Hematopoietic multipotent progenitor cell (in vitro differentiated cells): ENCODE data around the gene GMEB2. TPM values are rescaled to one million over a fixed set of nuclear protein-coding genes. Genes with fewer than 3 reads are reported as not detected.
"Not testable (repeated sequence)": the region's sequence is repeated elsewhere in the genome, so short reads cannot be mapped to it uniquely, and the experiment has no call there.

Experiments
- DNase-seq, 3 donors: peaks; one replicate each; pipeline ENCODE4 v3.0.0-alpha.2; 2011 to 2015; ENCODE audit warnings: low read depth in 2 of 3, low spot score in 2 of 3
- total RNA-seq: library from RNA; depleted of rRNA; stranded (reverse); fragments of >200 nt; gene quantifications from one replicate; pipeline ENCODE4 v1.2.3, GENCODE V29; 2012

Gene GMEB2, protein sequence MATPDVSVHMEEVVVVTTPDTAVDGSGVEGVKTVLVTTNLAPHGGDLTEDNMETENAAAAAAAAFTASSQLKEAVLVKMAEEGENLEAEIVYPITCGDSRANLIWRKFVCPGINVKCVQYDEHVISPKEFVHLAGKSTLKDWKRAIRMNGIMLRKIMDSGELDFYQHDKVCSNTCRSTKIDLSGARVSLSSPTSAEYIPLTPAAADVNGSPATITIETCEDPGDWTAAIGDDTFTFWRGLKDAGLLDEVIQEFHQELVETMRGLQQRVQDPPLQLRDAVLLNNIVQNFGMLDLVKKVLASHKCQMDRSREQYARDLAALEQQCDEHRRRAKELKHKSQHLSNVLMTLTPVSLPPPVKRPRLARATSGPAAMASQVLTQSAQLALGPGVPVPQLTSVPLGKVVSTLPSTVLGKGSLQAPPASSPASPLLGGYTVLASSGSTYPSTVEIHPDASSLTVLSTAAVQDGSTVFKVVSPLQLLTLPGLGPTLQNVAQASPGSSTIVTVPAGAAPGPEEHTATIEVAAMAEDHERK
- 11.8 TPM for total RNA-seq

DNA sequence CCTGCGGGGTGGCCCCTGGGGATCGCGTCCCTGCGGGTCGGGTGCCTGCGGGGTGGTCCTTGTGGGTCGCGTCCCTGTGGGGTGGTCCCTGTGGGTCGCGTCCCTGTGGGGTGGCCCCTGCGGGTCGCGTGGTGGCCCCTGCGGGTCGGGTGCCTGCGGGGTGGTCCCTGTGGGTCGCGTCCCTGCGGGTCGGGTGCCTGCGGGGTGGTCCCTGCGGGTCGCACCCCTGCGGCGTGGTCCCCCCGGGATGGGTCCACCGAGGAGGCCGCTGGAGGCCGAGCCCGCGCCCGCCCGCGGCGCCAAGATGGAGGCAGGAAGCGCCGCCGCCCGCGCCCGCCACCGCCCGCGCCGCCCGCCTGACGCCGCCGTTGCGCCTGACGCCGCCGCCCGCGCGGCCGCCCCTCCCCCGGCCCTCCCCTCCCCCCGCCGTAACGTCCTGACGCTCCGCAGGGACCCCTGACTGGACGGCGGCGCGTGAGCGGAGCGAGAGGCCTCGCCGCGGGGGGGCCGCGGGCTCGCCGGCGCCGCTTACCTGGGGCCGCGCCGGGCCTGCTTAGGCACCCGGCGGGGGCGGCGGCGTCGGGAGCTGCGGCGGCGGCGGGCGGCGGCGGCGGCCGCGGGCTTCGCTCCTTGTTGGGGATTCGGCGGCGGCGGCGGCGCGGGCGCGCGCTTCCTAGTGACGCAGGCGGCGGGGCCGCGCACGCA, at the start of gene GMEB2:
GMEB2 (minus strand) TSS at position 678 of the 705 bp plus-strand sequence. CDS start 7,704 bp downstream, outside the sequence.
- peak in 1 of 3 donors; percentile 62 for DNase-seq

DNA sequence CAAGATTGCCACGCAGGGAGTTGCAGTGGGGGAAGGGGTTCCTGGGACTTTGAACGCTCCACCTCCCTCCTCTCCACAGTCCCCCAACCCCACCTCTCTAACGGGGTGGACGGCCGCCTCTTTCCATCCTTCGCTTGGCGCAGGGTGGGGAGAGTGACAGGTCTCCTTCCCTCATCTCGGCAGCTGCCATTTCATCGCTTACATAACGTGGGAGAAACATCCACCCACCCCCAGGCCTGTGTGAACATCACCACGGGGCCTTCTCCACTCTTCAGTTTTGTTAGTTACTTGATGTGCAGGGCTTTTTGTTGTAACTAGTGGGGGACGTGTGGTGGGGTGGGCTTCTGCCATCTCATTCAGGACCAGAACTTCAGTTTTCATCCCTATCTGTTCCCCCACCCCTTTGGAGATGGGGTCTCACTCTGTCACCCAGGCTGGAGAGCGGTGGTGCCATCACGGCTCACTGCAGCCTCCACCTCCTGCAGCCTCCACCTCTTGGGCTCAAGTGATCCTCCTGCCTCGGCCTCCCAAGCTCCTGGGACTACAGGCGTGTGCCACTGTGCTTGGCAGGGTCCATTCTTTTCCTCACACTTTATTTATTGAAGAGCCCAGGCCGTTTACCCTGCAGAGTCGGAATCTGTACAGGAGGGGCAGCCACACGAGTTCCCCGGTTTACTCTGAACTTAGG, 48.9 kb upstream of the GMEB2 start:
- DNase-seq: no peak

DNA sequence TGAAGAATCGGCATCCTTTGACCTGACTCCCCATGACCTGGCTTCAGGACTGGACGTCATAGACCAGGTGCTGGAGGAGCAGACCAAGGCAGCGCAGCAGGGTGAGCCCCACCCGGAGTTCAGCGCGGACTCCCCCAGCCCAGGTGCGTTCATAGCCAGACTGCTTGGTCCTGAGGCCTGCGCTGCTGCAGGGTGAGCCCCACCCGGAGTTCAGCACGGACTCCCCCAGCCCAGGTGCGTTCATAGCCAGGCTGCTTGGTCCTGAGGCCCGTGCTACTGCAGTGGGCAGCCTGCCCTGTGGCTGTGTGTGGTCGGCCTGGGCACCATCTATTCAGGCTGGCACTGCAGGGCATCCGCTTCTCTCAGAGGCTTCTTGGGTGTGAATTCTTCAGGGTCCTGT, 47.0 kb upstream of the GMEB2 start:
- no peak for DNase-seq

DNA sequence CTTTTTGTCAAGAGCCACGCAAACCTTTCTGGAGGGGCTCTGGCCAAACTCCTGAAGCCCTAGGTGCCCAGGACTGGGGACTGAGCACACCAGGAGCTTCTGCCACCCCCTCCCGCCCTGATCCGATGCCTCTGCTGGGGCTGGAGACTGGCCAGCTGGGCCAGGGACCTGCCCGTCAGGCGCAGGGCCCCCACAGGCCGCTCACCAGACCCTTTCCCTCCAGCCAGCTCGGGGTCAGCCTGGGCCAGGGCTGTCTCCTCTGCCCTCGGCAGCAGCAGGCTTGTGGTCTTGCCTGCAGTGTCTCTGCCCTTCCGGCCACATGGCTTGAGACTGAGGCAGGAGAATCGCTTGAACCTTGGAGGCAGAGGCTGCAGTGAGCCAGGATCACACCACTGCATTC, 45.8 kb upstream of the GMEB2 start:
- no peak for DNase-seq

DNA sequence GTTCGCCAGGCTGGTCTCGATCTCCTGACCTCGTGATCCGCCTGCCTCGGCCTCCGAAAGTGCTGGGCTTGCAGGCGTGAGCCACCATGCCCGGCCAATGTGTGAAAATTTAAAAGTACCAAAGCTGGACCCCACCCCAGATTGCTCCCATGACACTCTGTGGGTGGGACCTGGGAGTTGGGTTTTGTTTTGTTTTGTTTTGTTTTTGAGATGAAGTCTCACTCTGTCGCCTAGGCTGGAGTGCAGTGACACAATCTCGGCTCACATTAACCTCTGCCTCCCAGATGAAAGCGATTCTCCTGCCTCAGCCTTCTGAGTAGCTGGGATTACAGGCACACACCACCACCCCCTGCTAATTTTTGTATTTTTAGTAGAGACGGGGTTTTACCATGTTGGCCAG, 44.8 kb upstream of the GMEB2 start:
- not testable (repeated sequence) for DNase-seq

DNA sequence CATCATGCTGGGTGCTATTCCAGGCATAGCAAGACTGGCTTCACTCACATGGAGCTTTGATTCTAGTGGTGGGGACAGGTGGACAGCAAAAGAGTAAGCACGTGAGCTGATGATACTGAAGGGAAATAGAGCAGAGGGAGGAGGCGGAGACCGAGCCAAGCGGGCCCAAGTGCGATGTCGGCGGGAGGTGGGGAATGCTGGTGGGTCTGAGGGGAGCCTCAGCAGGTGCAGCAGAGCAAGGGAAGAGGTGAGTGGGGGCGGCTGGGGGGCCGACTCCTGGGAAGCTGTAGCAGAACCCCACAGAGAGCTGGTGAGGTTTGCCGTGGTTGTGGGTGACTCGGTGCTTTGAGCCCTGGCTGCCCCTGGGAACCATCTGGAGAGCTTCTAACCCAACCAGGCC, 41.5 kb upstream of the GMEB2 start:
- DNase-seq: no peak

DNA sequence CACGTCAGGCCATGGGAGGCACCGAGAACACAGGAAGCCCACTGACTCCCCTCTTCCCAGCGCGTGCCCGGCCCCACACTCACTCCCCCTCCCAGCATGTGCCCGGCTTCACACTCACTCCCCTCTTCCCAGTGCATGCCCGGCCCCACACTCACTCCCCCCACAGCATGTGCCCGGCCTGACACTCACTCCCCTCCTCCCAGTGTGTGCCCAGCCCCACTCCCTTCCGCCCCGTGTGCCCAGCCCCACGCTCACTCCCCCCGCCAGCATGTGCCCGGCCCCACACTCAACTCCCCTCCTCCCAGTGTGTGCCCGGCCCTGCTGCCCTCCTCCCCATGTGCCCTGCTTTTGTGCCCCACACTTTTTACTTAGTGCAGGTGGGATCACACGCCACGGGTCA, 41.0 kb upstream of the GMEB2 start:
- no peak for DNase-seq

DNA sequence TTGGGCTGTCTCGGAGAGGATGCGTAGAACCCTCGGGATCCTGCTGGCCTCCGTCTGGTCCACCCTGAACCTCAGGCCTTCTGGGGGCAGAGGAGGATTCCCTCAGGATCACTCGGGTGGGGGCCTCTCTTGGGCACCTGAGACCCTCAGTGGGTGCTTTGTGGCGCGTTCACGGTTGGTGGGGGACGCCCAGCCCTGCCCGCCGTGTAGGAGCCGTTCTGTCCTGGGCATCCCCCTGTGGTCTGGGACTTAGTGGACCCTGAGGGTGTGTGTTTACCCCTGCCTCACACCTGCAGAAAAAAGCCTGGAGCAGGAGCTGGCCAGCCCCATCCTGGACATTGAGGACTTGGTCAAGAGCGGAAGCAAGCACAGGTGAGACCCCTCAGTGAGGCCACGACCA, 38.8 kb upstream of the GMEB2 start:
- no peak for DNase-seq

DNA sequence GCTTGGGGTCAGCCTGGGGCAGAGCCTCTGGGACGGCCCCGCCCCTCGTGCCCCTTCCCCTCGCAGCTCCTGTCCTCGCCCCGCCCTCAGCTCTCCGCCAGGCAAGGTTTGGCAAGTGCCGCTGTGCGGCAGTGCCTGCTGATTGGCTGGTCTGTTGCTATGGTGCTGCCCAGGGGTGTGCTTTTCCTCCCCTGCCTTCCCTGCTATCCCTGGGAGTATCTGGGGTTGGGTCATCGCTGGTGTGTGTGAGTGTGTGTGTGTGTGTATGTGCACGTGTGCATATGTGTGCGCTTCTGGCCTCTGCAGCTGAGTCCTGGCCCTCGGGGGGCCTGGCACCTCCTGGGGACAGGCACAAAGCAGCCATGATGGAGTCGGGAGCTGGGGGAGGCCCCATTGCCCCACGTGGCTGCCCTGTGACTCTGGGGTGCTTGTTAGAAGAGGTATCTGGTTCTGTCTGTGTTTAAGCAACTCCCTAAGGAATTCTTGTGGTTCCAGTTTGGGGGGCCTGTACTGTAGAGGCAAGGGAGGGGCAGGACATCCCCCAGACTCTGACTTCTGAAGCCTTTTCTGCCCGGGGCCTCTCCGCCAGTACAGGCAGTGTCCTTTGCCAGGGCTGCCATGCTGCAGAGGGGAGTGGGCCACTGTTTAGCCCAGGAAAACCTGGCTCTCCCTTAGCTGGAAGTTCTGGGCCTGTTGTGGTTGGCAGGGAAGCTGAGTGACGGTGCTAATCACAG, 38.1 kb upstream of the GMEB2 start:
- no peak for DNase-seq

DNA sequence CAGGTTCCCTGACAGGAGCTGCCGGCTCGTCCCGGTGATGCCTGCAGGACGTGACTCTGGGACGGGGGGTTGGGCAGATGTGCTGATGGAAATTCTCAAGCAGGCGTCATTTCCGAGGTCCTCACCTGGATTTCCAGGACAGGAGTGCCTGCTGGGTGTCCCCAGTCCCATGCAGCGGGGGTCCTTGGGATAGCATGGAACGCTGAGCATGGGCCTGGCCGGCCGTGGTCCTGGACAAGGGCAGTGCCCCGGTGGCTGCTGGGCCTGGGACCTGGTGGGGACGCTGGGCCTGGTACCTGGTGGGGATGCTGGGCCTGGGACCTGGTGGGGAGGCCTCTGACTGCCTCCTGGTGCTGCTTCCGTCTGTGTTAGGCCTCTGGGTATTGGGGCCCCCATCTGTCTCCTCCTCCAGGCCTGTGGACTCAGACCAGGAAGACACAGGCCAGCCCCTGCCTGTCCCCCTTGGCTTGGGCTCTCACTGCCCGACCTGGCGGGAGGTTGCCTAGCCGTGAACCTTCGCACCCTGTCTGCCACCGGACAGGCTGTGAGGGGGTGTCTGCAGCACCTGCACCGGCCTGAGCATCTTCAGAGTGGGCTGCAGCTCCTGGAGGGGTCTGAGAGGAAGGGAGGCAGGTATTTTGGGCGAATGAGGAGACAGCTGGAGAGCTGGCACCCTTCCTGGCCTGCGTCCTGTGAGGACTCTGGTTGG, 37.4 kb upstream of the GMEB2 start:
- no peak for DNase-seq

DNA sequence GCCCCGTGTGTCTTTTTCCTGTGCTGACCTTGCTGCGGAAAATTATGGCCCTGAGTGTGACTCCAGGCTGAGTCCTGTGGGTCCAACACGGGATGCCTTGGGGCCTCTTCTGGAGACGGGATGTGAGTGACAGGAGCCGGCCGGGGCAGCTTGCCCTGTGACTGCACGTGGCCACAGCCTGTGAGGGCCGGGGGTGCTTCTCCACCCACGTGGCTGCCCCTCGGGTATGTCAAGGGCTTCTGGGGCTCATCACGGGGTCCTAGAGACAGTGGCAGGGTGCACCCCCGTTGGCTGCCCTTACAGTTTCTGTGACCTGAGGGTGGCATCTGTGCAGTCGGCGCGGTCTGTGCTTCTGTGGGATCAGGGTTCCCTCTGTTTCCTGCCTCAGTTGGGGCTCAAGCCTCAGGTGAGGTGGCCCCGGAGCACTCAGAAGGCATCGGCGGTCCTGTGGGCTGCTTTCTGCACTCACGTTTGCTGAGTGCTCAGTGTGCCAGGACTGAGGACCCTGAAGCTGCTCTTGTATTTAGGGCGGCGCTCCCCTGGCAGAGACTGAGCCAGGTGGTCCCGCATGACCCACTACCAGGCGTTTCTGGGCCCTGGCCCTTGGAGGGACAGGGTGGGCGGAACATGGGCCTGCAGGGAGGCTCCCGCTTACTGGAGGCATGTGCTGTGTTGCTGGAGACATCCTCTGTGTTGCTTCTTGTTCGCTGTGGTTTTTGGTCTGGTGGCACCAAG, 36.6 kb upstream of the GMEB2 start:
- no peak for DNase-seq

DNA sequence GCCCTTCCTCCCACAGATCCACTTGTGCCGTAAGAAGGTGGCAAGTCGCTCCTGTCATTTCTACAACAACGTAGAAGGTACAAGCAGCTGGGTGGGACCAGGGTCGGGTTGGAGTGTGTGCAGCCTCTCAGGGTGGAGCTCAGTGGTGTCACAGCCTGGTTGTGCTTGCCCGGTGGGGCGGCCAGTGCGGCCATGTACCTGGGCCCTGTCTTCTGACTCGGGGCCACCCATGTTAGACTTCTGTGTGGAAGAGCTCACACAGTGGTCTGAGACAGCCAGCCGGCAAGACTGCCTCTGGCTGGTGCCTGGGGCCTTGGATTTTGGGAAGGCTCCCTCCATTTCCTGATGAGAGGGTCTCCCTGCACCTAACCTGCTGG, 35.9 kb upstream of the GMEB2 start:
- DNase-seq: no peak

DNA sequence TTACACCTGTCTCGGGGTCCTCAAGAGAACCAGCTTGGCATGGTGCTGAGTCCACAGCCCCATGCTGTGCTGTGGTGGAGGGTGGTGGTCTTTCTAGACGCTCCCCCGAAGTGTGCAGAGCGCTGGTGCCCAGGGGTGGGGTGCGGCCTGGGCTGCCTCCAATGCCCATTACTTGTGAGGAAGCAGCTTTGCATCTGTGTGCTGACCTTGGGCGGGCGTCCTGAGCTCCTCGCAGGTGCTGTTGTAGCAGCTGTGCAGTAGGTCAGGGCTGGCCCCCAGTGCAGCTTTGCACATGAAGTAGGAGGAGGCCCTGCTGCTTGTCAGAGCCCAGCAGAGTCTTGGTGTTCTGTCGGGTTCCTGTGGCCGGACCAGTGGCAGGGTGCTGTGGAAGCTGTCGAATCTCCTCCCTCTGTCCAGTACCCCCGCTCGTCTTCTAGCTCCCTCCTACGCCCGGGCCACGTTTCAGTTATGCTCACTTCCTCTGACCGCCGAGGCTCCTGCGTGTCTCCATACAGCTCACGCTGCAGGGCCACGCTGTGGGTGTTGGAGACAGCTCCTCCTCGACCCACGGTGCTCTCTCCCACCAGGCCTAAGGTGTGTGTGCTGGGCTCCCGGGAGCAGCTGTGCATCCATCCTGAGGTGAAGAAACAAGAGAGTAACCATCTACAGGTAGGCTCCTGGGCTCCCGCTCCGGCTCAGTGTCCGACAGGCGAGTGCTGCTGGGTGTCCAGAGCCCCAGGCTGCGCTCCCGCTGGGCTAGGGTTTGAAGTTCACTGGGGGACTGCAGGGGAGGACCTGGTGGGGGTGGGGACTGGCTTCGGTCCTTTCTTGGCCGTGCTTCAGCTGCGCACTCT, 35.3 kb upstream of the GMEB2 start:
- no peak for DNase-seq

DNA sequence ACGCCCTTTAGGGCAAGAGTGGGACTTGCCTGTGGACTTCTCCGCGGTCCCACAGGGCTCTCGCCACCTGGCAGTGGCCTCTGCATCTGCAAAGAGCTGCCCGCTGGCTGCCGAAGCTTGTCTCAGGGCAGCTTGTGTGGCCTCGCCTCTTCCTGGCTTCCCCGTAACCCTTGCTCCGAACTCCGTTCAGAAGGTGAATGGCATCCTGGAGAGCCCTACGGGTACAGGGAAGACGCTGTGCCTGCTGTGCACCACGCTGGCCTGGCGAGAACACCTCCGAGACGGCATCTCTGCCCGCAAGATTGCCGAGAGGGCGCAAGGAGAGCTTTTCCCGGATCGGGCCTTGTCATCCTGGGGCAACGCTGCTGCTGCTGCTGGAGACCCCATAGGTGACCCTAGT, 34.2 kb upstream of the GMEB2 start:
- no peak for DNase-seq

DNA sequence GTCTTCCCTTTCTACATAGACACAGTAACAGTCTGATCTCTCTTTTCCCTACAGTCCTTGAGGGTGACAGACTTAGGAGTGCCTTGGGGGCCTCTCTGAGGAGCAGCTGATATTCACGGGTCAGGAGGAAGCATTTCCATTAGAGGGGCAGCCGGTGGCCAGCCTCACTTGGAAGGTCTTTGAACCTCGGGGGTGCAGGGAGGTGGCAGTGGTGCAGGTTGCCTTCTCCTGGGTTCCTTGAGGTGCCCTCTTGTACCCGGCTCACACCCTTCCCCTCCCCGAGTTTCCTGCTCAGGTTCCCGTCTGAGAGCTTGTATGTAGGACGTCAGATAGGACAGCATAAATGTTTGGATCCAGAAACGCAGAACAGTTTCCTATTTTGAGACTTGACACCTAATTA, 33.7 kb upstream of the GMEB2 start:
- no peak for DNase-seq

DNA sequence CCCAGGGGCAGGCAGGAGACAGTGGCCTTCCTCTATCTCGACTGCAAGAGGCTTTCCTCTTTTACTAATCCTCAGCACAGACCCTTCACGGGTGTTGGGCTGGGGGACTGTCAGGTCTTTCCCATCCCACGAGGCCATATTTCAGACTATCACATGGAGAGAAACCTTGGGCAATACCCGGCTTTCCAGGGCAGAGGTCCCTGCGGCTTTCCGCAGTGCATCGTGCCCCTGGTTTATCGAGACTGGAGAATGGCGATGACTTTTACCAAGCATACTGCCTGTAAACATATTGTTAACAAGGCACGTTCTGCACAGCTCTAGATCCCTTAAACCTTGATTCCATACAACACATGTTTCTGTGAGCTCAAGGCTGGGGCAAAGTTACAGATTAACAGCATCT, 33.3 kb upstream of the GMEB2 start:
- DNase-seq: not testable (repeated sequence)

DNA sequence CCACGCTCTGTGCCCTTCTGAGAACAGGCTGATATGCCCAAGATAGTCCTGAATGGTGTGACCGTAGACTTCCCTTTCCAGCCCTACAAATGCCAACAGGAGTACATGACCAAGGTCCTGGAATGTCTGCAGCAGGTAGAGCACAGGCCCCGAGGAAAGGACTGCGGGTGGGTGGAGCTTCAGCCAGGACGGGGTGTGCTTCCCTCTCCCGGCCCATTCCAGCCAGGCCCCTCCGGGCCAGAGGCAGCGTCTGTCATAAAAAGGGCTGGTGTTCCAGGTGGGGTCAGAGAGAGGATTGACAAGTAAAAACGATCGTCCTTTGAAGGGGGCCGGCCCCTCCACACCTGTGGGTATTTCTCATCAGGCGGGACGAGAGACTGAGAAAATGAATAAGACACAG, 32.5 kb upstream of the GMEB2 start:
- no peak for DNase-seq

DNA sequence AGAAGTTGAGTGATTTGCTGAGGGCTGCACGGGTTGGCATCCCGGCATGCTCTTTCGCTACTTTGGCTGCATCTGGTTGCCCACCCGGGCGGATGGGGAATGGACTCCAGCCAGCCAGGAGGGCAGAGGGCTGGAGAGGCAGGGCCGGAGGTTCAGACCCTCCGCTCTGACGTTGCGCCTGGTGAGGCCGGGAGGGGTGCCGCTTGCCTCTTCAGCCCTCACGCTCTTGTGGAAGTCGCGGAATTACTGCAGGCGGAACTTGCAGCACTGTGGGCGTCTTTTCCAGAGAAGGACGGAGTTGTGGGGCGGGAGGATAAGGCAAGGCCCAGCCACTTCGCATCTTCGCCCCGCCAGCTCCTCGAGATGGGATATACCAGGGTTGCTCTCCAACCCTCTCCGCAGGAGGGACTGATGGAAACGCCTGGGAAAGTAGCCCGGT, 31.9 kb upstream of the GMEB2 start:
- DNase-seq: no peak
